ENCODE data around the gene MIPEP. TPM values are rescaled to one million over a fixed set of nuclear protein-coding genes. Genes with fewer than 3 reads are reported as not detected.

MIPEP gene
- total and polyA plus RNA-seq, 9 of the 15 experiments (the other 6 are each of a cell fraction or from before 2014, with no cell fraction given): 1.7 to 19.3 (median 13.1) TPM

DNA sequence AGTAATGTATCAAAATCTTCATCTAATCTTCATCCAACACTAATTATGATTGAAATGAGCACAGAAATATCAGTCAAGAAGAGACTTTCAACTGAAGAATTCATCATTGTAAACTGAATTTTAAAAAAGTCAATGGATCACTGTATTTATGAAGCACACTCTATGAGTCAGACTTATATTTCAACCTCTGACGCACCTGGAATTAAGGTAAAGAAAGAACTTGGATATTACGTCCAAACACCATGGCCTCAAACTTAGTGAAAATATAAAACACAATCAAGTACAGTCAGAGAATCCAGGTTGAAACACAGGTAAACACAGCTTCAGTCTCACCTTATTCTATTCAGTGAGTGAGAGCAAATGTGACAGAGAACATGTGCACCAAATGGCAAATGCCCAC, 39.5 kb downstream of the MIPEP start:
- BruUV-seq (replicated peaks): no TSS peak
- H3K79me2 ChIP-seq (ENCODE audit: control insufficient read depth, insufficient read depth, low read length): no peaks in the 10 kb centered on the region
- WGBS (ENCODE audit: insufficient coverage, low coverage, missing lambda C conversion rate): 86% methylated on average over 2 of the region's 2 CpGs
- H3K27me3 ChIP-seq (ENCODE audit: control insufficient read depth in 2 of 2, insufficient read depth in 2 of 2, low read length in 2 of 2): no peaks in the 10 kb centered on the region
- POLR2A ChIA-PET: interaction anchor here (1.1 kb wide), 1 partner anchor 10 kb away, joined by 4 read pairs; no protein-coding TSS in a partner anchor
- ATAC-seq: no peak
- no peak for FAIRE-seq
- no peaks in the 10 kb centered on the region for H3K9me1 ChIP-seq (ENCODE audit: control insufficient read depth, insufficient read depth, low read length)
- H3K9me3 ChIP-seq (replicated peaks; ENCODE audit: control insufficient read depth, insufficient read depth, low read depth, low read length): no peaks in the 10 kb centered on the region
- intact Hi-C loops (cut with micrococcal nuclease): no loop called here
- CTCF ChIA-PET (ENCODE audit: low intra/inter-chr PET ratio): no interaction called here
- H2AFZ ChIP-seq (ENCODE audit: low read depth, low read length): no peak overlapping the region
- H3K4me3 ChIP-seq: no peak overlapping the region
- H3K4me2 ChIP-seq (ENCODE audit: insufficient read depth, low read length): no peak overlapping the region
- H3K27ac ChIP-seq (ENCODE audit: extremely low read depth, low read depth, low read length): no peak overlapping the region
- H3K36me3 ChIP-seq (ENCODE audit: control insufficient read depth, insufficient read depth, low read length): no peaks in the 10 kb centered on the region
- no peak for DNase-seq (ENCODE audit: extremely low read depth in 1 of 4, low spot score in 3 of 4)
- H3K9ac ChIP-seq (ENCODE audit: insufficient read depth in 1 of 2, low read depth in 2 of 2, low read length in 2 of 2): no peak overlapping the region
- H4K20me1 ChIP-seq (replicated peaks; ENCODE audit: control insufficient read depth, insufficient read depth, low read length): no peaks in the 10 kb centered on the region
- peaks cover 0 to 13% of the 10 kb centered on the region in 2 experiments; a peak in 2 of 5 replicates for H3K4me1 ChIP-seq (replicated peaks in 1 of 2; ENCODE audit: control insufficient read depth in 2 of 2, insufficient read depth in 2 of 2, low read length in 2 of 2)
- in situ Hi-C loops (cut with MboI): no loop called here
- no peak for TF ChIP-seq BCOR (IDR thresholded peaks at IDR 0.05)
- no peak for TF ChIP-seq CBX1 (IDR thresholded peaks at IDR 0.05; ENCODE audit: low read depth)
- TF ChIP-seq, protein P1, sequence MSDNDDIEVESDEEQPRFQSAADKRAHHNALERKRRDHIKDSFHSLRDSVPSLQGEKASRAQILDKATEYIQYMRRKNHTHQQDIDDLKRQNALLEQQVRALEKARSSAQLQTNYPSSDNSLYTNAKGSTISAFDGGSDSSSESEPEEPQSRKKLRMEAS (CRISPR knock-in tag; IDR thresholded peaks at IDR 0.05): no peak
- TF ChIP-seq C11orf30 (IDR thresholded peaks at IDR 0.05; ENCODE audit: low read depth): no peak
- no peak for TF ChIP-seq ZNF766 (CRISPR knock-in tag; conservative IDR thresholded peaks at IDR 0.05)
- TF ChIP-seq, protein P2, sequence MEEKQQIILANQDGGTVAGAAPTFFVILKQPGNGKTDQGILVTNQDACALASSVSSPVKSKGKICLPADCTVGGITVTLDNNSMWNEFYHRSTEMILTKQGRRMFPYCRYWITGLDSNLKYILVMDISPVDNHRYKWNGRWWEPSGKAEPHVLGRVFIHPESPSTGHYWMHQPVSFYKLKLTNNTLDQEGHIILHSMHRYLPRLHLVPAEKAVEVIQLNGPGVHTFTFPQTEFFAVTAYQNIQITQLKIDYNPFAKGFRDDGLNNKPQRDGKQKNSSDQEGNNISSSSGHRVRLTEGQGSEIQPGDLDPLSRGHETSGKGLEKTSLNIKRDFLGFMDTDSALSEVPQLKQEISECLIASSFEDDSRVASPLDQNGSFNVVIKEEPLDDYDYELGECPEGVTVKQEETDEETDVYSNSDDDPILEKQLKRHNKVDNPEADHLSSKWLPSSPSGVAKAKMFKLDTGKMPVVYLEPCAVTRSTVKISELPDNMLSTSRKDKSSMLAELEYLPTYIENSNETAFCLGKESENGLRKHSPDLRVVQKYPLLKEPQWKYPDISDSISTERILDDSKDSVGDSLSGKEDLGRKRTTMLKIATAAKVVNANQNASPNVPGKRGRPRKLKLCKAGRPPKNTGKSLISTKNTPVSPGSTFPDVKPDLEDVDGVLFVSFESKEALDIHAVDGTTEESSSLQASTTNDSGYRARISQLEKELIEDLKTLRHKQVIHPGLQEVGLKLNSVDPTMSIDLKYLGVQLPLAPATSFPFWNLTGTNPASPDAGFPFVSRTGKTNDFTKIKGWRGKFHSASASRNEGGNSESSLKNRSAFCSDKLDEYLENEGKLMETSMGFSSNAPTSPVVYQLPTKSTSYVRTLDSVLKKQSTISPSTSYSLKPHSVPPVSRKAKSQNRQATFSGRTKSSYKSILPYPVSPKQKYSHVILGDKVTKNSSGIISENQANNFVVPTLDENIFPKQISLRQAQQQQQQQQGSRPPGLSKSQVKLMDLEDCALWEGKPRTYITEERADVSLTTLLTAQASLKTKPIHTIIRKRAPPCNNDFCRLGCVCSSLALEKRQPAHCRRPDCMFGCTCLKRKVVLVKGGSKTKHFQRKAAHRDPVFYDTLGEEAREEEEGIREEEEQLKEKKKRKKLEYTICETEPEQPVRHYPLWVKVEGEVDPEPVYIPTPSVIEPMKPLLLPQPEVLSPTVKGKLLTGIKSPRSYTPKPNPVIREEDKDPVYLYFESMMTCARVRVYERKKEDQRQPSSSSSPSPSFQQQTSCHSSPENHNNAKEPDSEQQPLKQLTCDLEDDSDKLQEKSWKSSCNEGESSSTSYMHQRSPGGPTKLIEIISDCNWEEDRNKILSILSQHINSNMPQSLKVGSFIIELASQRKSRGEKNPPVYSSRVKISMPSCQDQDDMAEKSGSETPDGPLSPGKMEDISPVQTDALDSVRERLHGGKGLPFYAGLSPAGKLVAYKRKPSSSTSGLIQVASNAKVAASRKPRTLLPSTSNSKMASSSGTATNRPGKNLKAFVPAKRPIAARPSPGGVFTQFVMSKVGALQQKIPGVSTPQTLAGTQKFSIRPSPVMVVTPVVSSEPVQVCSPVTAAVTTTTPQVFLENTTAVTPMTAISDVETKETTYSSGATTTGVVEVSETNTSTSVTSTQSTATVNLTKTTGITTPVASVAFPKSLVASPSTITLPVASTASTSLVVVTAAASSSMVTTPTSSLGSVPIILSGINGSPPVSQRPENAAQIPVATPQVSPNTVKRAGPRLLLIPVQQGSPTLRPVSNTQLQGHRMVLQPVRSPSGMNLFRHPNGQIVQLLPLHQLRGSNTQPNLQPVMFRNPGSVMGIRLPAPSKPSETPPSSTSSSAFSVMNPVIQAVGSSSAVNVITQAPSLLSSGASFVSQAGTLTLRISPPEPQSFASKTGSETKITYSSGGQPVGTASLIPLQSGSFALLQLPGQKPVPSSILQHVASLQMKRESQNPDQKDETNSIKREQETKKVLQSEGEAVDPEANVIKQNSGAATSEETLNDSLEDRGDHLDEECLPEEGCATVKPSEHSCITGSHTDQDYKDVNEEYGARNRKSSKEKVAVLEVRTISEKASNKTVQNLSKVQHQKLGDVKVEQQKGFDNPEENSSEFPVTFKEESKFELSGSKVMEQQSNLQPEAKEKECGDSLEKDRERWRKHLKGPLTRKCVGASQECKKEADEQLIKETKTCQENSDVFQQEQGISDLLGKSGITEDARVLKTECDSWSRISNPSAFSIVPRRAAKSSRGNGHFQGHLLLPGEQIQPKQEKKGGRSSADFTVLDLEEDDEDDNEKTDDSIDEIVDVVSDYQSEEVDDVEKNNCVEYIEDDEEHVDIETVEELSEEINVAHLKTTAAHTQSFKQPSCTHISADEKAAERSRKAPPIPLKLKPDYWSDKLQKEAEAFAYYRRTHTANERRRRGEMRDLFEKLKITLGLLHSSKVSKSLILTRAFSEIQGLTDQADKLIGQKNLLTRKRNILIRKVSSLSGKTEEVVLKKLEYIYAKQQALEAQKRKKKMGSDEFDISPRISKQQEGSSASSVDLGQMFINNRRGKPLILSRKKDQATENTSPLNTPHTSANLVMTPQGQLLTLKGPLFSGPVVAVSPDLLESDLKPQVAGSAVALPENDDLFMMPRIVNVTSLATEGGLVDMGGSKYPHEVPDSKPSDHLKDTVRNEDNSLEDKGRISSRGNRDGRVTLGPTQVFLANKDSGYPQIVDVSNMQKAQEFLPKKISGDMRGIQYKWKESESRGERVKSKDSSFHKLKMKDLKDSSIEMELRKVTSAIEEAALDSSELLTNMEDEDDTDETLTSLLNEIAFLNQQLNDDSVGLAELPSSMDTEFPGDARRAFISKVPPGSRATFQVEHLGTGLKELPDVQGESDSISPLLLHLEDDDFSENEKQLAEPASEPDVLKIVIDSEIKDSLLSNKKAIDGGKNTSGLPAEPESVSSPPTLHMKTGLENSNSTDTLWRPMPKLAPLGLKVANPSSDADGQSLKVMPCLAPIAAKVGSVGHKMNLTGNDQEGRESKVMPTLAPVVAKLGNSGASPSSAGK (IDR thresholded peaks at IDR 0.05): no peak
- no peak for TF ChIP-seq SRSF3 (IDR thresholded peaks at IDR 0.05; ENCODE audit: insufficient read depth, low read length)

Data from K562 (cell line).